Measurements from ENCODE around the gene SFT2D3. TPM values are rescaled to one million over a fixed set of nuclear protein-coding genes. Genes with fewer than 3 reads are reported as not detected.

Gene SFT2D3, protein sequence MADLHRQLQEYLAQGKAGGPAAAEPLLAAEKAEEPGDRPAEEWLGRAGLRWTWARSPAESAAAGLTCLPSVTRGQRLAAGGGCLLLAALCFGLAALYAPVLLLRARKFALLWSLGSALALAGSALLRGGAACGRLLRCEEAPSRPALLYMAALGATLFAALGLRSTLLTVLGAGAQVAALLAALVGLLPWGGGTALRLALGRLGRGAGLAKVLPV
- total RNA-seq (2021) = 4.7 and 5.0 TPM in 2 replicates
- long read RNA-seq, partial matches to known transcripts = 0 of 1 reads
- long read RNA-seq, other reads (novel, unspliced or antisense) = 0 of 1 reads

DNA sequence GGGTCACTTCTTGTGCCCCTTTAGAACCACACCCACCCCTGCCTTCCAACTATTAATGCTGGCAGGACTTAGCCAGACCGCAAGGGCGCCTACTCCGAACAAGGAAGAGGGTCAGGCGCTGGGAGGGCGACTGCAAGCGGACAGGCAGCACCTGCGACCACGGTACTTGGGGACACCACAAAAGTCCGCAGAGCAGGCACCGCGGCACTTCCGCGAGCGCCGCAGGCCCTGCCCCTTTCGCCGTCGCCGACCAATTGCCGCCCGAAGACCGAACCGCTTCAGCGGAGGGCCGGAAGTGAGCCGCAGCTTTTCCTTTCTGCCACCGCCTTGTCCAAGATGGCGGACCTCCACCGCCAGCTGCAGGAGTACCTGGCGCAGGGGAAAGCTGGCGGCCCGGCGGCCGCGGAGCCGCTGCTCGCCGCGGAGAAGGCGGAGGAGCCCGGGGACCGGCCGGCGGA, at the start of gene SFT2D3:
SFT2D3 (plus strand) TSS at position 305 of the 458 bp plus-strand sequence; CDS start at position 337, 32 bp downstream.
- Histone ChIP-seq H2BK15ac (ENCODE audit: low read depth, low read length) (no peak within 1 kb of the TSS), H3K18ac (ENCODE audit: insufficient read length, low read depth, low read length) (peak within 1 kb of the TSS; percentile 13), H2AFZ (ENCODE audit: low read length) (no peak within 1 kb of the TSS), H2BK120ac (ENCODE audit: low read depth, low read length, poor library complexity, severe bottlenecking) (no peak within 1 kb of the TSS), H3K56ac (ENCODE audit: insufficient read length, low read depth, low read length) (no peak within 1 kb of the TSS), H2BK12ac (ENCODE audit: insufficient read length, low read depth, low read length) (no peak within 1 kb of the TSS), H4K5ac (ENCODE audit: insufficient read length, low read depth, low read length) (no peak within 1 kb of the TSS), H3K27me3 (ENCODE audit: insufficient read depth, low read length) (no peaks in the 10 kb centered on the region), H2BK5ac (ENCODE audit: insufficient read length, low read length) (no peak within 1 kb of the TSS), H2AK5ac (ENCODE audit: insufficient read length, low read length) (no peak within 1 kb of the TSS), H3K9ac (ENCODE audit: extremely low read depth, insufficient read length, low read length) (peak within 1 kb of the TSS; percentile 64), H4K20me1 (ENCODE audit: control insufficient read depth, insufficient read depth, insufficient read length) (no peaks in the 10 kb centered on the region), H3K4me1 (ENCODE audit: insufficient read depth, low read length) (peaks cover 5% of the 10 kb centered on the region; the same call in 1 of the 2 replicates), H3T11ph (ENCODE audit: low read length) (no peak within 1 kb of the TSS), H3K27ac (ENCODE audit: insufficient read length, low read depth, low read length) (peak within 1 kb of the TSS; percentile 8), H3K4ac (ENCODE audit: low read depth, low read length) (no peak within 1 kb of the TSS), H3K14ac (ENCODE audit: insufficient read depth, low read length) (peak within 1 kb of the TSS; percentile 86), H4K8ac (replicated peaks; ENCODE audit: insufficient read length, low read depth, low read length) (no peak within 1 kb of the TSS), H3K4me2 (ENCODE audit: insufficient read depth, insufficient read length, low read length) (peak within 1 kb of the TSS; percentile 66), H3K23me2 (ENCODE audit: insufficient read length, low read depth, low read length, poor library complexity, severe bottlenecking) (peaks cover 5% of the 10 kb centered on the region), H4K91ac (ENCODE audit: insufficient read length, low read depth, low read length) (no peak within 1 kb of the TSS), H3K79me1 (ENCODE audit: insufficient read depth, low read depth, low read length, poor library complexity, severe bottlenecking) (no peaks in the 10 kb centered on the region), H2BK20ac (ENCODE audit: low read depth, low read length, poor library complexity, severe bottlenecking) (no peak within 1 kb of the TSS), H3K79me2 (ENCODE audit: insufficient read depth, low read length) (peaks cover 3% of the 10 kb centered on the region; the same call in 1 of the 2 replicates), H3K9me3 (ENCODE audit: control insufficient read depth, low read depth, low read length) (no peaks in the 10 kb centered on the region), H3K23ac (ENCODE audit: insufficient read length, low read depth, low read length) (no peak within 1 kb of the TSS)
- Mint-ChIP-seq H3K9me3 (peaks cover 0 to 4% of the 10 kb centered on the region in 2 experiments; a peak in 1 of 5 replicates), H3K27ac (peak within 1 kb of the TSS; percentile 95 to 99 (median 96)), H3K27me3 (ENCODE audit: low read depth) (peaks cover 14% of the 10 kb centered on the region), H3K4me1 (peaks cover 18 to 24% of the 10 kb centered on the region in 2 experiments), H3K36me3 (ENCODE audit: insufficient read depth in 1 of 3, low read depth in 3 of 3) (peaks cover 0 to 30% (median 29%) of the 10 kb centered on the region in 3 experiments; a peak in 6 of 7 replicates), H3K4me3 (peak within 1 kb of the TSS; percentile 85)
- TF ChIP-seq, protein P1, sequence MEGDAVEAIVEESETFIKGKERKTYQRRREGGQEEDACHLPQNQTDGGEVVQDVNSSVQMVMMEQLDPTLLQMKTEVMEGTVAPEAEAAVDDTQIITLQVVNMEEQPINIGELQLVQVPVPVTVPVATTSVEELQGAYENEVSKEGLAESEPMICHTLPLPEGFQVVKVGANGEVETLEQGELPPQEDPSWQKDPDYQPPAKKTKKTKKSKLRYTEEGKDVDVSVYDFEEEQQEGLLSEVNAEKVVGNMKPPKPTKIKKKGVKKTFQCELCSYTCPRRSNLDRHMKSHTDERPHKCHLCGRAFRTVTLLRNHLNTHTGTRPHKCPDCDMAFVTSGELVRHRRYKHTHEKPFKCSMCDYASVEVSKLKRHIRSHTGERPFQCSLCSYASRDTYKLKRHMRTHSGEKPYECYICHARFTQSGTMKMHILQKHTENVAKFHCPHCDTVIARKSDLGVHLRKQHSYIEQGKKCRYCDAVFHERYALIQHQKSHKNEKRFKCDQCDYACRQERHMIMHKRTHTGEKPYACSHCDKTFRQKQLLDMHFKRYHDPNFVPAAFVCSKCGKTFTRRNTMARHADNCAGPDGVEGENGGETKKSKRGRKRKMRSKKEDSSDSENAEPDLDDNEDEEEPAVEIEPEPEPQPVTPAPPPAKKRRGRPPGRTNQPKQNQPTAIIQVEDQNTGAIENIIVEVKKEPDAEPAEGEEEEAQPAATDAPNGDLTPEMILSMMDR (conservative IDR thresholded peaks at IDR 0.05) = no peak
- no CpG with 5 or more reads among the region's 44 CpGs for WGBS (ENCODE audit: extremely low coverage, insufficient read length, low lambda C conversion rate)
- peak; percentile 97 for DNase-seq

Data from H9 (cell line).